HUES64 (cell line): ENCODE measurements around the gene ZNF148.

Experiments
- H3K27ac ChIP-seq: 2 replicates; pipeline ENCODE4 v1.7.0; 2013; ENCODE audit warnings: low read depth, low read length, inconsistent platforms
- H3K27me3 ChIP-seq: 2 replicates; pipeline ENCODE4 v1.6.1; 2013; ENCODE audit warnings: mild to moderate bottlenecking, low read length; ENCODE audit not compliant: insufficient read depth
- H3K36me3 ChIP-seq: 2 replicates; pipeline ENCODE4 v1.6.1; 2013; ENCODE audit warnings: mild to moderate bottlenecking, low read length; ENCODE audit not compliant: insufficient read depth
- H3K4me1 ChIP-seq: 2 replicates; pipeline ENCODE4 v1.6.1; 2013; ENCODE audit warnings: mild to moderate bottlenecking, low read length, moderate library complexity; ENCODE audit not compliant: insufficient read depth
- H3K4me3 ChIP-seq: 2 replicates; pipeline ENCODE4 v1.5.1; 2013; ENCODE audit warnings: mild to moderate bottlenecking, low read length, moderate library complexity
- H3K9ac ChIP-seq: 2 replicates; pipeline ENCODE4 v1.6.1; 2013; ENCODE audit warnings: mild to moderate bottlenecking, low read depth, low read length
- H3K9me3 ChIP-seq: 2 replicates; pipeline ENCODE4 v1.6.1; 2013; ENCODE audit warnings: low read depth, low read length; ENCODE audit not compliant: insufficient read depth
- WGBS: fragments of 150-250, 120-280 bp; methylation state at CpG from one replicate; pipeline ENCODE4 v1.1.7; 2013; ENCODE audit warnings: missing lambda C conversion rate; 5-methylcytosine and 5-hydroxymethylcytosine counted together

The ZNF148 gene

GRCh38 chr3:125207507-125207906 lies 167.6 kb downstream of the ZNF148 start:
- Histone ChIP-seq H3K36me3 (no peaks in the 10 kb centered on the region), H3K4me3 (no peak overlapping the region), H3K4me1 (0 out of 2 replicates have a peak, but pooled peaks cover 4% of the 10 kb centered on the region), H3K9ac (no peak overlapping the region), H3K27me3 (no peaks in the 10 kb centered on the region), H3K9me3 (no peaks in the 10 kb centered on the region), H3K27ac (no peak overlapping the region)
- WGBS = 85% methylated on average over 7 of the region's 7 CpGs

DNA sequence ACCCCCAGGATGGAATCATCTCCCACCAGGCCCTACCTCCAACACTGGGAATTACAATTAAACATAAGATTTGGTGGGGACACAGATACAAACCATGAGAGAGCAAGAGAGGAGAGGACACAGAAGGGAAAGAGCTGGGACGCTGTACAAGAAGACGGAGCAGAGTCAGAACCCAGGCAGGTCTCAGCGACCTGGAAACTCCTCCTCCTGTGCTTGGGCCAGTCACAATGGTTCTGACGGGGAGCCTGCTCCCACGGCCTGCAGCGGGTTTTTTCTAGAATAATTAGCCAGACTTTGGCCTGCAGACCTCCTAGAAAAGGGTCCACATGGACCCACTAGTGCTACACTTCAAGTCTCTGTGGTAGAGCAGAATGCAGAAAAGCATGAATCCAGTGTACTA lies 168.2 kb downstream of the ZNF148 start:
- Histone ChIP-seq H3K27me3 (no peaks in the 10 kb centered on the region), H3K9me3 (no peaks in the 10 kb centered on the region), H3K4me1 (0 out of 2 replicates have a peak, but pooled peaks cover 4% of the 10 kb centered on the region), H3K9ac (no peak overlapping the region), H3K27ac (no peak overlapping the region), H3K4me3 (no peak overlapping the region), H3K36me3 (no peaks in the 10 kb centered on the region)
- 81% methylated on average over 6 of the region's 6 CpGs for WGBS

DNA sequence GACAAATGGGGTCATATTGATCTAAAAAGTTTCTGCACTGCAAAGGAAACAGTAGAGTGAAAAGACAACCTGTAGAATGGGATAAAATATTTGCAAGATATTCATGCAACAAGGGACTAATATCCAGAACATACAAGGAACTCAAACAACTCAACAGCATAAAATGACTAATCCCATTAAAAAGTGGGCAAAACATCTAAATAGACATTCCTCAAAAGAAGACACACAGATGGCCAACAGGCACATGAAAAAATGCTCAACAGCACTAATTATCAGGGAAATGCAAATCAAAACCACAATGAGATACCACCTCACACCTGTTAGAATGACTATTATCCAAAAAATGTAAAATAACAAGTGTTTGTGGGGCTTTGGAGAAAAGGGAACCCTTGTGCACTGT lies 171.4 kb downstream of the ZNF148 start:
- Histone ChIP-seq H3K9ac (no peak overlapping the region), H3K4me1 (no peaks in the 10 kb centered on the region), H3K36me3 (no peaks in the 10 kb centered on the region), H3K27me3 (no peaks in the 10 kb centered on the region), H3K9me3 (no peaks in the 10 kb centered on the region), H3K27ac (no peak overlapping the region), H3K4me3 (no peak overlapping the region)

DNA sequence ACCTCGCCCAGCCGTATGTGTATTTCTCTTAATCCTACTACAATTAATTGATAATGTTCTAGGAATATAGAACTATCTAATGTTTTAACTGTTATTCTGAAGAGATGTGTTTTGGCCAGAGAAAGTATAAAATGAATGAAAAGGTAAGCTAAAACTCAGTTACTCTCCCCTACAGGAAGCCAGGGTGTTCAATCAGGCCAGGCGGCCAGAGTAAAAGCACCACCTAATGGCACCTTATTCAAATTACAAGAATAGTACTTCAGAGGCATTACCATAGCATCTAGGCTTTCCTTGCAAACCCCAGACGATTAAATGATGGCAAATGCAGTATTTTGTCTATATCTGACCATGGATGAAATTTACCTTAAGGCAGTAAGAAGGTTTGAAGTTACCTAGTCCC lies 172.9 kb downstream of the ZNF148 start:
- no peaks in the 10 kb centered on the region for H3K9me3 ChIP-seq
- no peaks in the 10 kb centered on the region for H3K36me3 ChIP-seq
- 69% methylated on average over 3 of the region's 4 CpGs for whole genome bisulfite sequencing
- H3K27ac ChIP-seq = no peak overlapping the region
- no peaks in the 10 kb centered on the region for H3K27me3 ChIP-seq
- no peaks in the 10 kb centered on the region for H3K4me1 ChIP-seq
- H3K9ac ChIP-seq = no peak overlapping the region
- no peak overlapping the region for H3K4me3 ChIP-seq

DNA sequence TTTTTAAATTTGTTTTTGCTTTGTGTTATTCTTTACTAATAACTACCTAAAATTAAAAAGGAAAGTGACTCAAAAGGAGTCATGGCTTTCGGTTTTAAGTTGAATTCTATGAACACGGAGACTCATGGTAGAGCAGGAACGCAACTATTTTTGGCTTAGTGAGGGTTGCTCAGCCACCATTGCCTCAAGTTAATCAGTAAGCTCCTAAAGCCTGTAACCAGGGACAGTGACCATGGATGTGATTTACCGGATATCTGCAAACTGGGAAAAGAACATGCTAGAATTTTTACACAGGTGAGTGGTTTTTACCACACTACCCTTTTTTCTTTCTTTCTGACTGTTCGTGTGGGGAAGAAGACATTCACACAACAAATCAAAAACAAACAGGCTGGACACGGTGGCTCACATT lies 174.4 kb downstream of the ZNF148 start:
- no peak overlapping the region for H3K27ac ChIP-seq
- no peak overlapping the region for H3K4me3 ChIP-seq
- no peaks in the 10 kb centered on the region for H3K9me3 ChIP-seq
- no peak overlapping the region for H3K9ac ChIP-seq
- H3K36me3 ChIP-seq = no peaks in the 10 kb centered on the region
- WGBS = 97% methylated on average over 6 of the region's 6 CpGs
- no peaks in the 10 kb centered on the region for H3K27me3 ChIP-seq
- no peaks in the 10 kb centered on the region for H3K4me1 ChIP-seq

GRCh38 chr3:125194849-125195601 lies 180.1 kb downstream of the ZNF148 start:
- WGBS = 88% methylated on average over 5 of the region's 5 CpGs
- no peak overlapping the region for H3K9ac ChIP-seq
- no peaks in the 10 kb centered on the region for H3K27me3 ChIP-seq

DNA sequence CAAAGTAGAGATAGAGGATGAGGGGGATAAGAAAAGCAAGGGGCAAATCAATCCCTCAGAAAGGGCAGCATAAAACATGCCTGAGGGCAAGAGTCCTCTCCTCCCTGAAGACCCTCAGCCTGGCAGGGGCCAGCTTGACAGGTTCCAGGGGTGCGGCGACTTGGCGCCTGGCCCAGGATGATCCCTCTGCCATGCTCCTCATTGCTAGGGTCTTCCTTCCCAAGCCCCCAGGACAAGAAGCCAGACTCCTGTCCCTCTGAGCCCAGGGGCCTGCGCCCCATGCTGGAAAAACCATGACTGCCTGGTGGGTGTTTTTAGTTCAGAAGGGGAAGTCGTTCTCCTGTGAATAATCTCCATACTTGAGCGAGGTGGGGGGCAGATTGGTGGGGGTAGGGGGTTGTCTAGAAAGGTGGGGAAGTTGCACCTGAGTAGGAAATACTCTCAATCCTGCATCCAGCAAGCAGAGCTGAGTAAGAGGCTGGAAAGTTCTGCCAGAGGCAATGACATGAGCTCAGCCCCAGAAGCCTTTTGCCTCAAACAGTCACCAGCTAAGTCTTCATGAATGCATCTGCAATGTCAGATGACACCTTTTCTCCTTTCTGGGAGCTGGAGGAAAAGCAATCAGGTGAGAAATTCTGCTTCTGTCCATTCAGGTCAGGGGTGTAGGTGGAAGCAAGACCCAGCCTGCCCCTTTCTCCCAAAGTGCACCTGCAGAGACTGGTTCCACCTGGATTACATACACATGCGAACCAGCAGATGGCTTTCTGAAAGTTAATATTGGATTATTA lies 180.9 kb downstream of the ZNF148 start:
- Histone ChIP-seq H3K27ac (no peak overlapping the region), H3K4me3 (no peak overlapping the region), H3K9me3 (no peaks in the 10 kb centered on the region), H3K9ac (no peak overlapping the region), H3K27me3 (no peaks in the 10 kb centered on the region), H3K36me3 (no peaks in the 10 kb centered on the region), H3K4me1 (peaks cover 26% of the 10 kb centered on the region)
- WGBS = 80% methylated on average over 6 of the region's 7 CpGs

More at GRCh38 chr3:125194849-125195601, 180.1 kb downstream of the ZNF148 start:
- peaks cover 26% of the 10 kb centered on the region for H3K4me1 ChIP-seq
- no peaks in the 10 kb centered on the region for H3K36me3 ChIP-seq
- H3K9me3 ChIP-seq = no peaks in the 10 kb centered on the region
- H3K27ac ChIP-seq = no peak overlapping the region
- H3K4me3 ChIP-seq = no peak overlapping the region

DNA sequence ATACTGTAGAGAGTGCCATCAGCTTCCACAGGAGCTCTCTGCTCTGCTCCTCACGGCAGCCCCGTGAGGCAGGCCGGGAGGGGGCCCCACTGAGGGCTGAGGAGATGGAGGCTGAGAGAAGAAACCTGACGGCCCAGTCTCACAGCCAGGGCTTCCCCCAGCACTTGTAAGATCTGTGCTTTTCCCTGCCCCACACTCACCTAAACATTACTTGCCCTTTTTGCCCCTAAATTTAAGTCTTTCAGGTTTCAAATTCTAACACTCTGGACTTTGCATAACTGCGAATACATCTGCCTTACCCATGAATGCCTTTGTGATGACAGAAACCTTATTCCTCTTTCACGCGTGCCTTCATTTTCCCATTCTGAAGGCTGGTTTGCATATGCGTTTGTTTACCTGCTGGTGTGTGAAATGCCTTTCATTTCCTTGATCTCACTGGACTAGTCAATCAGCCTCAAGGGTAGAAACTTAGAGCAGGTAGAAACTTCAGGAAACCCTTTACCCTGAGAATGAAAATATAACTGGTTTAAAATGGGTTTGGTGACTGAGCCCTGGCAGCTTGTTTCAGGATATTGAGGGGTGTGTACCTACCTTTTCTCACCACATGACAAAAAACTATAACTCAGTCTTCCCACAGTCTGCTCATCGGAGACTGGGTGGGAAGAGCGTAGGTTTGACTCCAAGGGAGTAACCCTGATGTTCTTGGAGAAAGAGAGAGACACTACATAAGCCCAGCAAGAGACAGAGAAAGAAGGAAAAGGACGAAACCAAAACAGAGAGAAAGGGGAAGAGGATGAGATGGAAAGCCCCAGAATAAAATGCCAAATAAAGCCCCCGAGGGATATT lies 182.7 kb downstream of the ZNF148 start:
- no peak overlapping the region for H3K9ac ChIP-seq
- H3K4me1 ChIP-seq = peaks cover 32% of the 10 kb centered on the region
- H3K4me3 ChIP-seq = no peak overlapping the region
- peaks cover 7% of the 10 kb centered on the region; the same call in 1 of the 2 replicates for H3K36me3 ChIP-seq
- H3K27ac ChIP-seq = no peak overlapping the region
- no peaks in the 10 kb centered on the region for H3K27me3 ChIP-seq
- WGBS = 56% methylated on average over 12 of the region's 12 CpGs
- H3K9me3 ChIP-seq = no peaks in the 10 kb centered on the region

DNA sequence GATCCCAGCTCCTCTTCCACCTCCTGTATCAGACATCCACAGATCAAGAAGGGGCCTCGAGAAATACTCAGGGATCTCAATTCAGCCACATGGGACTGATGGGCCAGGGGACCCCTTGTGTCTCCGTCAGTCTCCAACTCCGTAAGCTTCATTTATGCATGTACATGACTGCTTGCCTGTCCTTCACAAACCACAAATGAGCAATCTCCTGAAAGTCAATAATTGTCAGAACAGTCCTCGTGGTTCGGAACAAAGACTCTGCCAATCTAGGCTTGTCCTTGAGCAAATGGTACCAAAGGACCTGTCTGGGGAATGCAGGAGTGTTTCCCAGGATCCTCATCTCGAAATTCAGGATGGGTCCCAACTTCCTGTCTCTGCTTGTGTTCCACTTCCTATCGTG lies 183.4 kb downstream of the ZNF148 start:
- Histone ChIP-seq H3K9ac (no peak overlapping the region), H3K27ac (no peak overlapping the region), H3K36me3 (peaks cover 7% of the 10 kb centered on the region; the same call in 1 of the 2 replicates), H3K9me3 (no peaks in the 10 kb centered on the region), H3K27me3 (no peaks in the 10 kb centered on the region), H3K4me1 (peaks cover 36% of the 10 kb centered on the region), H3K4me3 (no peak overlapping the region)
- 91% methylated on average over 7 of the region's 7 CpGs for WGBS

DNA sequence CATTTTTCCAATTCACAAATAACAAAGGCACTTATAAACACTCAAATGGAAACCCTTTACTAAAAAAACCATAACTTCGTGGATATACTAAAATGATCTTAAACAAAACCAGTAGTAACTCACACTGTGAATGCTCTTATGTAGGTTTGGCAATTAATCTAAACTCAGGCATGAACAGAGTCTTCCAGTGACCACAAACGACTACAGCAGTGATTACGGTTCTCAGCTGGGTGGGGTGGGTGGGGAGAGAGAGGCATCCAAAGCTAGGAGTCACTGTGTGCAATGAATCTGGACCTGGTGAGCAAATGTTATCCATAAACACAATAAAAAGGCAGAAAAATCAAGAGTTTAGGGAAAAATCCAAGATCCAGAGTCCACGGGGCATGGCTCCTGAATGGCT lies 183.9 kb downstream of the ZNF148 start:
- 93% methylated on average over 4 of the region's 4 CpGs for WGBS
- no peak overlapping the region for H3K4me3 ChIP-seq
- no peaks in the 10 kb centered on the region for H3K9me3 ChIP-seq
- H3K4me1 ChIP-seq = peaks cover 36% of the 10 kb centered on the region
- H3K9ac ChIP-seq = no peak overlapping the region
- H3K27me3 ChIP-seq = no peaks in the 10 kb centered on the region
- no peak overlapping the region for H3K27ac ChIP-seq
- peaks cover 7% of the 10 kb centered on the region; the same call in 1 of the 2 replicates for H3K36me3 ChIP-seq

GRCh38 chr3:125190786-125191185 lies 184.3 kb downstream of the ZNF148 start:
- Histone ChIP-seq H3K4me3 (no peak overlapping the region), H3K9me3 (no peaks in the 10 kb centered on the region), H3K36me3 (peaks cover 7% of the 10 kb centered on the region; the same call in 1 of the 2 replicates), H3K27ac (no peak overlapping the region), H3K9ac (no peak overlapping the region), H3K4me1 (peaks cover 36% of the 10 kb centered on the region), H3K27me3 (no peaks in the 10 kb centered on the region)
- WGBS = 61% methylated on average over 3 of the region's 3 CpGs
